H54 (cell line): ENCODE measurements around the gene TTLL9.
"Not testable (repeated sequence)": the region's sequence is repeated elsewhere in the genome, so short reads cannot be mapped to it uniquely, and the experiment has no call there.

Experiments used
- DNase-seq: peaks from one replicate; pipeline ENCODE4 v3.0.0; 2011; ENCODE audit warnings: low spot score, mixed read lengths; ENCODE audit not compliant: insufficient read length
- FAIRE-seq: peaks from 3 replicates; lab custom pipeline; 2011; peaks lifted over from hg19 to GRCh38; lab: Jason Lieb, UNC
- POLR2A ChIP-seq: IDR thresholded peaks from 2 replicates; pipeline ENCODE4 v1.6.1; 2011; ENCODE audit warnings: low read depth, mild to moderate bottlenecking, low read length

TTLL9 gene

GRCh38 chr20:31918466-31919105 is 48.2 kb downstream of the TTLL9 start:
- DNase-seq (no peak), FAIRE-seq (no peak)
- TF ChIP-seq POLR2A = no peak

- FAIRE-seq (no peak), DNase-seq (no peak)
- no peak for TF ChIP-seq POLR2A
Measured at GRCh38 chr20:31919410-31920155, 49.1 kb downstream of the TTLL9 start.

- no peak for DNase-seq
- TF ChIP-seq POLR2A = no peak
- FAIRE-seq = no peak
Measured at GRCh38 chr20:31920275-31920855, 49.9 kb downstream of the TTLL9 start.

GRCh38 chr20:31921480-31921879 is 51.0 kb downstream of the TTLL9 start:
- DNase-seq = not testable (repeated sequence)

GRCh38 chr20:31922181-31922580 is 51.7 kb downstream of the TTLL9 start:
- FAIRE-seq (no peak), DNase-seq (no peak)
- no peak for TF ChIP-seq POLR2A

More at GRCh38 chr20:31921480-31921879, 51.0 kb downstream of the TTLL9 start:
- FAIRE-seq = not testable (repeated sequence)

GRCh38 chr20:31922588-31922987 is 52.2 kb downstream of the TTLL9 start:
- FAIRE-seq (no peak), DNase-seq (no peak)
- no peak for TF ChIP-seq POLR2A

- no peak for TF ChIP-seq POLR2A
- no peak for FAIRE-seq
- DNase-seq = no peak
Measured at GRCh38 chr20:31923388-31924331, 53.2 kb downstream of the TTLL9 start.

- no peak for FAIRE-seq
- TF ChIP-seq POLR2A = no peak
Measured at GRCh38 chr20:31924561-31924960, 54.1 kb downstream of the TTLL9 start.

GRCh38 chr20:31925631-31926030 is 55.2 kb downstream of the TTLL9 start:
- no peak for TF ChIP-seq POLR2A
- no peak for DNase-seq
- no peak for FAIRE-seq

More at GRCh38 chr20:31924561-31924960, 54.1 kb downstream of the TTLL9 start:
- DNase-seq = no peak

- no peak for FAIRE-seq
- DNase-seq = no peak
- no peak for TF ChIP-seq POLR2A
Measured at GRCh38 chr20:31926493-31926892, 56.1 kb downstream of the TTLL9 start.

- no peak for TF ChIP-seq POLR2A
- DNase-seq = no peak
- no peak for FAIRE-seq
Measured at GRCh38 chr20:31927627-31928159, 57.3 kb downstream of the TTLL9 start.

GRCh38 chr20:31929631-31930030 is 59.2 kb downstream of the TTLL9 start:
- not testable (repeated sequence) for DNase-seq, FAIRE-seq

GRCh38 chr20:31930779-31931178 is 60.3 kb downstream of the TTLL9 start:
- FAIRE-seq = no peak
- no peak for DNase-seq
- no peak for TF ChIP-seq POLR2A
